Myocyte (in vitro differentiated cells): ENCODE results near the gene PLAC1. TPM values are rescaled to one million over a fixed set of nuclear protein-coding genes. Genes with fewer than 3 reads are reported as not detected.
A peak's percentile ranks its signal among the peaks of the same experiment; 100 is the strongest.

Experiments used
- DNase-seq: peaks from one replicate; pipeline ENCODE4 v3.0.0-alpha.2; 2012; ENCODE audit warnings: low read depth
- total RNA-seq: library from RNA; depleted of rRNA; stranded (reverse); fragments of >200 nt; gene quantifications from 2 replicates; pipeline ENCODE4 v1.2.3, GENCODE V29; 2014

PLAC1 gene
- total RNA-seq, 1 donor from 2014 or later = 0.48 TPM

- peak; percentile 82 for DNase-seq
Observed at GRCh38 chrX:134670134-134670924, 12.1 kb upstream of the PLAC1 start.

- DNase-seq = peak; percentile 43
Observed at GRCh38 chrX:134669378-134670098, 11.3 kb upstream of the PLAC1 start.

- no peak for DNase-seq
Observed at GRCh38 chrX:134664202-134664601, 5.9 kb upstream of the PLAC1 start.

- no peak for DNase-seq
Observed at GRCh38 chrX:134661295-134661694, 3.0 kb upstream of the PLAC1 start.

- DNase-seq = no peak
Observed at GRCh38 chrX:134660627-134661026, 2.4 kb upstream of the PLAC1 start.

- no peak for DNase-seq
Observed at GRCh38 chrX:134659761-134660160, 1.5 kb upstream of the PLAC1 start.

- DNase-seq = no peak
Observed at GRCh38 chrX:134658760-134659023, 421 bp upstream of the PLAC1 start.

GRCh38 chrX:134654398-134655012 is 3.8 kb downstream of the PLAC1 start:
- no peak for DNase-seq

GRCh38 chrX:134653835-134654234 is 4.4 kb downstream of the PLAC1 start:
- no peak for DNase-seq

- DNase-seq = no peak
Observed at GRCh38 chrX:134650701-134651100, 7.6 kb downstream of the PLAC1 start.

- no peak for DNase-seq
Observed at GRCh38 chrX:134649770-134650169, 8.5 kb downstream of the PLAC1 start.

GRCh38 chrX:134647477-134647877 is 10.8 kb downstream of the PLAC1 start:
- no peak for DNase-seq

GRCh38 chrX:134646691-134647090 is 11.6 kb downstream of the PLAC1 start:
- DNase-seq = no peak

- no peak for DNase-seq
Observed at GRCh38 chrX:134645936-134646543, 12.2 kb downstream of the PLAC1 start.

GRCh38 chrX:134642386-134642785 is 15.9 kb downstream of the PLAC1 start:
- DNase-seq = no peak

- DNase-seq = no peak
Observed at GRCh38 chrX:134641346-134641745, 16.9 kb downstream of the PLAC1 start.

GRCh38 chrX:134640914-134641313 is 17.4 kb downstream of the PLAC1 start:
- no peak for DNase-seq

GRCh38 chrX:134636851-134637250 is 21.4 kb downstream of the PLAC1 start:
- DNase-seq = peak; percentile 46

GRCh38 chrX:134634691-134635090 is 23.6 kb downstream of the PLAC1 start:
- no peak for DNase-seq

GRCh38 chrX:134633832-134634231 is 24.4 kb downstream of the PLAC1 start:
- no peak for DNase-seq

- no peak for DNase-seq
Observed at GRCh38 chrX:134633394-134633793, 24.9 kb downstream of the PLAC1 start.

GRCh38 chrX:134632355-134632754 is 25.9 kb downstream of the PLAC1 start:
- DNase-seq = no peak
